Testis (tissue), 3 donors: ENCODE measurements around the gene KIF1B. TPM values are rescaled to one million over a fixed set of nuclear protein-coding genes. Genes with fewer than 3 reads are reported as not detected.

ENCODE experiments used
- DNase-seq: peaks from one replicate; pipeline ENCODE4 v3.0.0-alpha.2; 2019
- H3K27ac ChIP-seq, 2 donors: fragments of 200-600 bp; sonication (generic); one replicate each; pipeline ENCODE4 v1.5.1; 2019
- H3K27me3 ChIP-seq: fragments of 200-600 bp; sonication (generic); one replicate; pipeline ENCODE4 v1.5.1; 2019
- H3K36me3 ChIP-seq: fragments of 200-600 bp; sonication (generic); one replicate; pipeline ENCODE4 v1.5.1; 2017; ENCODE audit warnings: low read depth; ENCODE audit errors: missing control alignments
- H3K4me1 ChIP-seq: fragments of 200-600 bp; sonication (generic); one replicate; pipeline ENCODE4 v1.5.1; 2019
- H3K4me3 ChIP-seq, 2 donors: fragments of 200-600 bp; sonication (generic); one replicate each; pipeline ENCODE4 v1.5.1; 2017 to 2019
- H3K9me3 ChIP-seq: fragments of 200-600 bp; sonication (generic); one replicate; pipeline ENCODE4 v1.5.1; 2017
- POLR2A ChIP-seq: fragments of 450-650 bp; IDR thresholded peaks from one replicate; pipeline ENCODE4 v1.6.1; 2017; ENCODE audit warnings: antibody characterized with exemption, mild to moderate bottlenecking, moderate library complexity
- whole genome bisulfite sequencing, 2 donors: methylation state at CpG; one replicate each; pipeline ENCODE4 v1.1.5; 2018; 5-methylcytosine and 5-hydroxymethylcytosine counted together
- intact Hi-C: fragments of 100-400 bp; cut with DNase I; formaldehyde crosslinking; loops from one replicate; pipeline ENCODE4 v1.15.1; 2023; ENCODE audit warnings: low total_unique reads
- polyA plus RNA-seq: library from polyadenylated mRNA; stranded (reverse); fragments of 350-450 nt; fragmentation: Illumina TruSeq; extraction: RNeasy Lipid Tissue Mini Kit (QIAGEN cat#74804); gene quantifications from one replicate; pipeline ENCODE4 v1.2.3, GENCODE V29; 2014; ENCODE audit warnings: low read depth, low replicate concordance; ENCODE audit not compliant: insufficient read depth
- total RNA-seq, 2 donors: library from RNA; depleted of rRNA; stranded (reverse); fragments of >200 nt; gene quantifications; one replicate each; pipeline ENCODE4 v1.2.3, GENCODE V29; 2016
- TF ChIP-seq, protein P1 (sequence below), 3 experiments: fragments of 450-650 bp in 2 of 3; fragments of 200-600 bp in 1 of 3; sonication (generic) in 1 of 3; IDR thresholded peaks; one replicate each; pipeline ENCODE4 v1.5.1; 2016 to 2019; ENCODE audit warnings: antibody characterized with exemption in 3 of 3, mild to moderate bottlenecking in 2 of 3, moderate library complexity in 1 of 3

The KIF1B gene
- total and polyA plus RNA-seq, 3 donors from 2014 or later, result 64.5 to 119 (median 71.2) TPM

GRCh38 chr1:10353282-10353681, 142.9 kb downstream of the KIF1B start:
- H3K9me3 ChIP-seq, result no peaks in the 10 kb centered on the region
- no peak for DNase-seq
- no peak overlapping the region for H3K4me3 ChIP-seq
- intact Hi-C loops, result no loop called here
- peak overlapping the region in 1 of 2 donors; percentile 4 for H3K27ac ChIP-seq
- H3K27me3 ChIP-seq, result no peaks in the 10 kb centered on the region
- H3K36me3 ChIP-seq, result no peaks in the 10 kb centered on the region
- no peak for TF ChIP-seq POLR2A
- TF ChIP-seq, protein P1, sequence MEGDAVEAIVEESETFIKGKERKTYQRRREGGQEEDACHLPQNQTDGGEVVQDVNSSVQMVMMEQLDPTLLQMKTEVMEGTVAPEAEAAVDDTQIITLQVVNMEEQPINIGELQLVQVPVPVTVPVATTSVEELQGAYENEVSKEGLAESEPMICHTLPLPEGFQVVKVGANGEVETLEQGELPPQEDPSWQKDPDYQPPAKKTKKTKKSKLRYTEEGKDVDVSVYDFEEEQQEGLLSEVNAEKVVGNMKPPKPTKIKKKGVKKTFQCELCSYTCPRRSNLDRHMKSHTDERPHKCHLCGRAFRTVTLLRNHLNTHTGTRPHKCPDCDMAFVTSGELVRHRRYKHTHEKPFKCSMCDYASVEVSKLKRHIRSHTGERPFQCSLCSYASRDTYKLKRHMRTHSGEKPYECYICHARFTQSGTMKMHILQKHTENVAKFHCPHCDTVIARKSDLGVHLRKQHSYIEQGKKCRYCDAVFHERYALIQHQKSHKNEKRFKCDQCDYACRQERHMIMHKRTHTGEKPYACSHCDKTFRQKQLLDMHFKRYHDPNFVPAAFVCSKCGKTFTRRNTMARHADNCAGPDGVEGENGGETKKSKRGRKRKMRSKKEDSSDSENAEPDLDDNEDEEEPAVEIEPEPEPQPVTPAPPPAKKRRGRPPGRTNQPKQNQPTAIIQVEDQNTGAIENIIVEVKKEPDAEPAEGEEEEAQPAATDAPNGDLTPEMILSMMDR (IDR thresholded peaks at IDR 0.05), result no peak
- WGBS, 2 donors, result 50 to 56% methylated on average over 4 of the region's 4 CpGs
- H3K4me1 ChIP-seq, result no peaks in the 10 kb centered on the region

GRCh38 chr1:10353693-10354092, 143.3 kb downstream of the KIF1B start:
- Histone ChIP-seq H3K36me3 (no peaks in the 10 kb centered on the region), H3K4me1 (no peaks in the 10 kb centered on the region), H3K9me3 (no peaks in the 10 kb centered on the region), H3K27me3 (no peaks in the 10 kb centered on the region), H3K27ac (peak overlapping the region in 1 of 2 donors; percentile 4), H3K4me3 (no peak overlapping the region)
- intact Hi-C loops, result no loop called here
- WGBS, 2 donors, result 66 to 67% methylated on average over 2 of the region's 2 CpGs
- TF ChIP-seq, protein P1 (IDR thresholded peaks at IDR 0.05), result no peak
- TF ChIP-seq POLR2A, result no peak
- no peak for DNase-seq

DNA sequence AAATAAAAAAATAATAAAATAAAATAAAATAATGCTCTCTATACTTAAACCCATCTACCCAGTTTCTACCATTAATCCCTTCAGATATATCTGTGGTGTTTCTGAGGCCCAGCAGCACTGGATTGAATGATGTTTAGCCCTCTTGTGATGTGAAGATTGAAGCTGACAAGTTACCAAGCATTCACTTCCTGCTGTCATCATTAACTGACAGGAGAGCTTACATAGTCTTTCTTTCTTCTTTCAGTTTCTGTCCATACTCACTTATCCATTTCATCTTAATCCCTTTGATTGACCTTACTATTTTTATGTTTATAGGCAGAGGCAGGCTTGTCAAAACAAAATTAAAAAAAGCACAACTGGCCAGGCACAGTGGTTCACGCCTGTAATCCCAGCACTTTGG, 149.7 kb downstream of the KIF1B start:
- intact Hi-C loops, result no loop called here
- H3K9me3 ChIP-seq, result no peaks in the 10 kb centered on the region

DNA sequence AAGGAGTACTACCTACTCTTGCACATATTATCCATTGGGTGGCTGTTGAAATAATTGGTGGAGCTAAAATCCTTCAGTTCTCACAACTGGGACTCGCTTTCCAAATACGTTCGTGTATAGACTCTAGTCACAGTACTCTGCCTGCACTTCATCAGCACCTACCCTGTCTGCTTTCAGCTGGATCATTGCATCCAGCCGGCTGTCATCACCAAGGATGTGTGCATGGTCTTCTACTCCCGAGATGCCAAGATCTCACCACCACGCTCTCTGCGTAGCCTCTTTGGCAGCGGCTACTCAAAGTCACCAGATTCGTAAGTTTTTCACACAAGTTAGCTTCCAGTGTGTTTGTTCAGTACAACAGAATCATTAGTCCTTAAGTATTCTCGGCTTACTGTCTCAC, 151.1 kb downstream of the KIF1B start:
- DNase-seq, result no peak
- no peaks in the 10 kb centered on the region for H3K27me3 ChIP-seq
- H3K4me3 ChIP-seq, result no peak overlapping the region
- 93 to 96% methylated on average over 10 of the region's 10 CpGs for WGBS, 2 donors
- H3K36me3 ChIP-seq, result no peaks in the 10 kb centered on the region
- H3K4me1 ChIP-seq, result no peaks in the 10 kb centered on the region
- TF ChIP-seq, protein P1 (IDR thresholded peaks at IDR 0.05), result no peak
- TF ChIP-seq POLR2A, result no peak
- H3K9me3 ChIP-seq, result no peaks in the 10 kb centered on the region
- H3K27ac ChIP-seq, result no peak overlapping the region
- intact Hi-C loops, result no loop called here

More for the DNA sequence above, 149.7 kb downstream of the KIF1B start:
- TF ChIP-seq, protein P1 (IDR thresholded peaks at IDR 0.05), result no peak
- H3K4me1 ChIP-seq, result no peaks in the 10 kb centered on the region
- no peak overlapping the region for H3K27ac ChIP-seq
- H3K4me3 ChIP-seq, result no peak overlapping the region
- H3K36me3 ChIP-seq, result no peaks in the 10 kb centered on the region
- DNase-seq, result no peak
- H3K27me3 ChIP-seq, result no peaks in the 10 kb centered on the region
- WGBS, 2 donors, result 97 to 100% methylated on average over 1 of the region's 1 CpG

GRCh38 chr1:10368194-10368593, 157.8 kb downstream of the KIF1B start:
- Histone ChIP-seq H3K9me3 (no peaks in the 10 kb centered on the region), H3K27ac (no peak overlapping the region), H3K36me3 (no peaks in the 10 kb centered on the region), H3K27me3 (no peaks in the 10 kb centered on the region), H3K4me3 (no peak overlapping the region), H3K4me1 (no peaks in the 10 kb centered on the region)
- WGBS, 2 donors, result 83 to 85% methylated on average over 6 of the region's 6 CpGs
- intact Hi-C loops, result no loop called here
- no peak for TF ChIP-seq POLR2A
- TF ChIP-seq, protein P1 (IDR thresholded peaks at IDR 0.05), result no peak
- DNase-seq, result no peak
